ENCODE measurements around the gene IGFBP6.
"Not testable (repeated sequence)": the region's sequence is repeated elsewhere in the genome, so short reads cannot be mapped to it uniquely, and the experiment has no call there.

Gene IGFBP6

DNA sequence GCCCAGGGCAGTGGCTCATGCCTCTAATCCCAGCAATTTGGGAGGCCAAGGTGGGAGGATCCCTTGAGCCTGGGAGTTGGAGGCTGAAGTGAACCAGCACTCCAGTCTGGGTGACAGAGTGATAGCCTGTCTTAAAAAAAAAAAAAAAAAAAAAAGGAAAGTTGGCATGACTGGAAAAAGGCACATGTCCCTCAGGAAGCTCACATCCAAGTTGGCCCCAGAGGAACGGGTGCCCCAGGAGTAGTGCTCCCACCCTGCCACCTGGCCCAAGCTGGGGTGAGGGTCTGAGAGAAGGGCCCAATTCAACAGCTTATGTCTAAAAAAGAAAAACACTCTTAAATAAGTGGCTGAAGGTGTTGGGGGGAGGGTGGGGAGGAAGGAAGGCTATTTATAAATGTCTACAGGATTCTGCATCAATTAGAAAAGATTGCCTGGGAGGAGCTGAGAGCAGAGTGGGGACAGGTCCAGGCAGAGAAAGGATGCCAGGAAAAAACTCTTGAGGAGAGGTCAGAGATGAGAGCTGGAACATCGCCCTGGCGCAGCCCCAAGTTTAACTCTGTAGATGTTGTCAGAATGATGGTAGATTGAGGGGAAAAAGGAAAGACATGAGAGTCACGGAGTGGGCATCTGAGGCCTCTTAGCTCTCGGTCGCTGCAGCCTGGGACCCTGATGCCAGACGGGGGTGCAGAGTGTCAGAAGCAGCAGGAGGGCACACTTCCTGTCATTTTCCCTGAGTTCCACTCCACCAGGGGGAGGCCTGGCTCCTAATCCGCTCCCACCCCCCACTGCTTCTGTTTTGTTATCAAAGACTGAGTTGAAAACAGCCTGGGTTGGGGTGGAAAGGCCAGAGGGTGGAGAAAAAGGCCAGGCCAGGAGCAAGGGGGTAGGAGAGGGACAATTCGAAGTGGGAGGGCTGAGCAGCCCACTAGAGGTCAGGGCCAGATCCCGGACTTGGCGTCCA lies 25.6 kb upstream of the IGFBP6 start:
- no peak for DNase-seq

DNA sequence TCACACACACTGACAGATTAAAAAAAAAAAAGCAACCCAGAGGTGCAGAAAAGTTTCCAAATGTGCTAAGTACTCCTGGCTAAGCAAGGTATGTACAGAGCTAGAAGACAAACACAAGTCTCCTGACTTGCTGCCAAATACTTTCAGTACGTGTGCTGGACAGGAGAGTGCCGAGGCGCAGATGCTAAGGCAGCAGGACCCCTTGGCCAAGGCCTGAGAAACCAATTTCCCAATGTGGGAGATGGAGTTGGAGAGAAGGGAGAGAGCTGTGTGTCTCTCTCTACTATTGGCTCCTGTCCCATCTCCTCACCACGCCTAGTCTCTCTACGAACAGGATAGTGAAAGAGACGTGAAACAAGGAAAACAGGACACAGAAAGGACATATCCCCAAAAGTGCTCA lies 23.6 kb upstream of the IGFBP6 start:
- DNase-seq, result no peak

- no peak for DNase-seq
Measured at GRCh38 chr12:53074283-53074998, 23.0 kb upstream of the IGFBP6 start.

- no peak for DNase-seq
Measured at GRCh38 chr12:53074999-53075370, 22.5 kb upstream of the IGFBP6 start.

DNA sequence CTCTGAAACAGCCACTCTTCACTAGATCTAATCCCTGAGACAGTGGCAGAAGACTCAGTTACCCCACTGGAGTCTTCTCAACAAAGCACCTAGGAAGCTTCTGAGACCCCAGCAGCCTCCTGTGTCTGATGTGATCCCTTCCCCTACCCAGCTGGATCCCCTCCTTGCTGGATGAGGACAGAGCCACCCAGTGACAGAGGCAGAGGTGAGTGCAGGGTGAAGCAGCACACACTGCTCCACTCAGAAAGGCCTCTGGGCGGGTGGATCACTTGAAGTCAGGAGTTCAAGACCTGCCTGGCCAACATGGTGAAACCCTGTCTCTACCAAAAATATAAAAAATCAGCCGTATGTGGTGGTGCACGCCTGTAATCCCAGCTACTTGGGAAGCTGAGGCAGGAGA lies 21.0 kb upstream of the IGFBP6 start:
- DNase-seq, result no peak

- no peak for DNase-seq
Measured at GRCh38 chr12:53077030-53077429, 20.4 kb upstream of the IGFBP6 start.

DNA sequence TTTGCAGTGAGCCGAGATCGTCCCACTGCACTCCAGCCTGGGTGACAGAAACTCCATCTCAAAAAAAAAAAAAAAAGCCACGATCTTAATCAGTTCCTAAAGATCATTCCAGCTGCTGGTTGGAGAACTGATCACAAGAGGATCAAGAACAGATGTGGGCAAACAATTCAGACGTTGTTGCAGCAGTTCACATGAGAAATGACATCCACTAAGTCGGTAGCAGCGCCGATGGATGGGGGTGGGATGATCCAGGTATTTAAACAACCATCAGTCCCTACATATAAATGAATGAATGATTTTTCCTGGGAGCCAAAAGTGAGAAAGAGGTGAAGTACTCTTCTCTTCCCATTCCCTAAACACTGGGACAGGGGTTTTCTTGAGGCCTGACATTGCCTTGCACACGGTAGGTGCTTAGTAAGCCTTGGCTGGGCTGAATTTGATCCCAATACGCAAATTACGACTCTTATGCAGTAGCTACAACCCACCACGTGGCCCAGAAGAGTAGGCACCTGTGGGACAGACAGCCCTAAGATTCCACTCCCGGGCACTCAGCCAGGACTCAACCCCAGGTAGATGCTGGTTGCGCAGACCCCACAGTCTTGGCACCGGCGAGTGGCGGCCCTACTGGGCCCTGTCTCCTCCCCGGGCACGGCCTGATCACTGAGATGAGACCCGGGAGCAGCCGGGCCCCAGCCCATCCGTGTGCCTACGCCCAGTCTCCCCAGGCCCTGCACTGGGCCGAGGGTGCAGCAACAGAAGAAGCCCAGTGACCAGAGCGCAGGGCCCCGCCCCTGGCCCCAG lies 18.8 kb upstream of the IGFBP6 start:
- DNase-seq, result no peak

DNA sequence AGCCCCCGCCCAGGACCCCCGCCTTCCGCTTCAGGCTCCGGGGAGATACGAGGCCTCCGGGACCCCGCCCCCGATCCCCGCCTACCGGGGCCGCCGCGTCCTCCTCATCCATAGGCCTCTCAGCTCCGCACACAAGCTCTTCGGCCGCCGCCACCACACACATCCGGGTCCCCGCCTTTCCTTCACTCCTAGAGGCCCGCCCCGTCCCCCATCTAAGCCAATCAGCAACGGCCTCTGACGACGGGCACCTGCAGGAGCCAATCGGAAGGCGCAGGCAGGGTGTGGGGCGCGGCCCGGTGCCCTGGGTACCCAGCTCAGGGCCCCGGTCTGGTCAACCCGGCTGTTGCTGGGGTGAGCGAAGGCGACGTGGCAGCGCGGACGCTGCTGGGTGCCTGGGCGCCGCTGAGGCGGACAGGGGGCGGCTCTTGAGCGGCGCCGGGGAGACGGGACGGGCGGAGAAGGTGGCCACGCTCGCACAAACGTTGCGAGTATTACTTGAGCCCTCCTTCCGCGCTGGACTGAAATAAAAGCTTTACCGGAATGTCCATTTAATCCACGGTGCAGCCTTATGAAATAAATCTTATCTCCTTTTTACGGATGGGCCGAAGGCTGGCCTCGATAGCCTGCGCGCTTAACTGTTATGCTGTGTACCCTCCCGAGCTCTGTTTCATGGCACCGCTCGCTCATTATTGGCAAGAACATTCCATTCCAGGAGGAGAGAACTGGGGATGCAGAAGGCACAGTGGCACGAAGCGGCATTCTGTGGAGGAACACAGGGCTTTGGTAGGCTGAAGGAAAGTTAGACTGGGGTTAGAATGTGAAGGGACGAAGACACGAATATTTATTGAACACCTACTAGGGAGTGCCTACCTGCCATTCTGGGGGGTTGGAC lies 18.0 kb upstream of the IGFBP6 start, which contains the start of gene SPRYD3:
Gene SPRYD3 (minus strand): TSS at position 165 of the 892 bp plus-strand sequence. CDS start 57 bp downstream, at position 108.
- DNase-seq, result peak; percentile 99 to 100

- DNase-seq, result no peak
Measured at GRCh38 chr12:53082637-53083175, 14.8 kb upstream of the IGFBP6 start.

- no peak for DNase-seq
Measured at GRCh38 chr12:53086361-53086760, 11.1 kb upstream of the IGFBP6 start.

- no peak for DNase-seq
Measured at GRCh38 chr12:53090105-53090504, 7.4 kb upstream of the IGFBP6 start.

- DNase-seq, result no peak
Measured at GRCh38 chr12:53090554-53090953, 6.9 kb upstream of the IGFBP6 start.

DNA sequence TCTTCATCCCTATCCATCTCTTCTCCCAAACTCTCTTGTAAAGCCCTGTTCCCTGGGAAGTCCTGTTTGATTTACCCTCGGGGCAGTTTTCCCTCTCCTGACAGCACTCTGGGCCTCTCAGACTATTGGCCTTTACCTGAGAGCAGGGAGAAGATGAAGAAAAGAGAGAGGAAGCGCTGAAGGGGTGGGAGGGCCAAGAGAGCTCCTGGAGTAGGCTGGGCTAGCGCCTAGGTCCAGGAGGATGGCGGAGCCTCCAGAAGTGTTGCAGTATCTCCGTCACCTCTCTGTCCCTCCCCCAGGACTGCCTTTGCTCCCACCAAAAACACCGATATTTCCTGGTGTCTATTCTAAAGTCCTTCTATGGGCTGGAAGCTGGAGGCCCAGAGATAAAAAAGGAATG lies 5.7 kb upstream of the IGFBP6 start:
- DNase-seq, result no peak

- no peak for DNase-seq
Measured at GRCh38 chr12:53093777-53094393, 3.6 kb upstream of the IGFBP6 start.

DNA sequence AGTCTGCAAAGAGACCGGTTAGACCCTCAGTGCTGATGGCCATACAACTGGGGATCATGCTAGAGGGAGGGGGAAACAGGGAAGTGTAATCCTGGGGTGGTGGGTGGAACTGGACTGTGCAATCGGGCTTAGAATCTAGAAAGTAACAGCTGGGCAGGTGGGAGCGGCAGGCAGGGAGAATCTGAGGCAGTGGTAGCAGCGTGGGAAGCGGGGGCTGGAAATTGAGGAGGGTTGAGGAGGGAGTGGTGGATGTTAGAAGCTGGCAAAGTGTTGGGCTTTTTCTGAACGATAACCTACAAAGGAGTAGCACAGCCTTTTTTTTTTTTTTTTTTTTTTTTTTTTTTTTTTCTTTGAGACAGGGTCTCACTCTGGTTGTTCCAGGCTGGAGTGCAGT lies 3.1 kb upstream of the IGFBP6 start:
- DNase-seq, result no peak

- DNase-seq, result not testable (repeated sequence)
Measured at GRCh38 chr12:53094796-53095595, 2.5 kb upstream of the IGFBP6 start.

DNA sequence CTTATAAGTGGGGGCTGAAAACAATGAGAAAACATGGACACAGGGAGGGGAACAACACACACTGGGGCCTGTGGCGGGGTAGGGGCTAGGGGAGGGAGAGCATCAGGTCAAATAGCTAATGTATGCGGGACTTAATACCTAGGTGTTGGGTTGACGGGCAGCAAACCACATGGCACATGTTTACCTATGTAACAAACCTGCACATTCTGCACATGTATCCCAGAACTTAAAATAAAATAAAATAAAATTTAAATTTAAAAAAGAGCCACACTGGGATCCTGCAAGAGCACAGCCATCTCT lies 1.9 kb upstream of the IGFBP6 start:
- not testable (repeated sequence) for DNase-seq

GRCh38 chr12:53096089-53096741 lies 1.3 kb upstream of the IGFBP6 start:
- no peak for DNase-seq

DNA sequence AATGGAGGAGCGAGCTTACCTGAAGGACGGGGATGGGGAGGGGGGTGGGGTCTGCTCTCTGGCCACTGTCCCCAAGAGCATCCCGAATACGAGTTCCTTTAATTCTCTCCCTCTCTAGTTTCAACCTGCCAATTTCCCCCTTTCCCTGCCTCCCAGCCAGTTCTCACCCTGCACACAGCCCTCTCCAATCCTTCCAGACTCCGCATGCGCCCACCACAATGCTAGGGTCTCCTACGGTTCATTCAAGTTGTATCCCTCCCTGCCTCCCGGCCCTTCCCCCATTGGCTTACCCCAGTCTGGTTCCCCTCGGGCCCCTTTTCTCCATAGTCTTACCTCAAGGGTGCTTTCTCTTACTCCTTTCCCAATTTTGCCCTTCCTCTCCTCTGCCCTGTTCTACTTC lies 708 bp upstream of the IGFBP6 start:
- no peak for DNase-seq

DNA sequence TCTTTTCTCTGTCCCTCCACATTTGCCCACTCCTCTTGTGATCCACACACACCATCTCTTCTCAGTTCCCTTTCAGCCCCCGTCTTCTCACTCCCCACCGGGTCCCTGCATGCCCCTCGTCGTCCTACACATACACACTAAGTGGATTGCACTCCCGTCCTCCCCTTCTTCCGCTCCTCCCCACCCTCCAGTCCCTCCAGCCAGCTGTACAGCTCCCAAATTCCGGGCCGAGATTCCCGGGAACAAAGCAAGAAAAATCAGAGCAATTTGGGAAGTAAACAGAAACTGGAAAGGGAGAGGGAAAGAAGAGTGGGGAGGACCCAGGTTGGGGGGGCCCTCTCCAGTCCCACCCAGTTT lies 282 bp upstream of the IGFBP6 start:
- DNase-seq, result no peak

Measured in activated T-cell treated with anti-CD3 and anti-CD28 coated beads, Interleukin-2, amount 50 U/mL, for 48 hours (primary cell).